ENCODE measurements around the gene SH3GLB1.

The SH3GLB1 gene

GRCh38 chr1:86774305-86775295 lies 70.2 kb downstream of the SH3GLB1 start:
- peak; percentile 97 for DNase-seq

GRCh38 chr1:86775395-86775794 lies 71.0 kb downstream of the SH3GLB1 start:
- no peak for DNase-seq

- no peak for DNase-seq
These were observed 71.7 kb downstream of the SH3GLB1 start for GRCh38 chr1:86776108-86776507.

- DNase-seq: no peak
These were observed 74.3 kb downstream of the SH3GLB1 start for GRCh38 chr1:86778569-86779239.

- no peak for DNase-seq
These were observed 75.2 kb downstream of the SH3GLB1 start for GRCh38 chr1:86779308-86780191.

- no peak for DNase-seq
These were observed 78.1 kb downstream of the SH3GLB1 start for GRCh38 chr1:86782482-86782881.

GRCh38 chr1:86787621-86788020 lies 83.2 kb downstream of the SH3GLB1 start:
- DNase-seq: no peak

GRCh38 chr1:86788300-86789206 lies 84.2 kb downstream of the SH3GLB1 start:
- DNase-seq: no peak

- no peak for DNase-seq
These were observed 90.9 kb downstream of the SH3GLB1 start for GRCh38 chr1:86795316-86795715.
